Measurements from ENCODE around the gene RERG.

RERG gene

GRCh38 chr12:15183821-15184220, 37.4 kb downstream of the RERG start:
- no peak for DNase-seq

GRCh38 chr12:15181017-15181683, 40.1 kb downstream of the RERG start:
- no peak for DNase-seq

DNA sequence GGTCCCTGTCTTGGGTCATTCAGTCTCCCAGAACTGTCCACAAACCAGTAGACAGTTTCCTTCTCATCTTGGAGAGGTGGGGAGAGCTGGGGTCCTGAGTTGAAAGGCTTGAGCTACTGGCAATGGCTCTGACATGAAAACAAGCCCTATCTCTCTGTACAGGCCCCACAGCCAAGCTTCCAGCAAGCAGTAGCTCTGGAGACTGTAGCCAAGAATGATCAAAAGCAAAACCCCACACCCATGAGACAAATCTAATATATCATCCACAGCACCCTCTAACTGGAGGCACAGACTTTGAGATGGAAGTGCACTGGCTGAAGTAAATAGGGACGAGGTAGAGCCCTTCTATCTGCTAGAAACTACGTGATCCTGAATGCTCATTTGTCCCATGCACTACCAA, 40.9 kb downstream of the RERG start:
- no peak for DNase-seq

- DNase-seq, result no peak
These were observed 41.5 kb downstream of the RERG start for GRCh38 chr12:15179672-15180071.

GRCh38 chr12:15173142-15173541, 48.1 kb downstream of the RERG start:
- no peak for DNase-seq

DNA sequence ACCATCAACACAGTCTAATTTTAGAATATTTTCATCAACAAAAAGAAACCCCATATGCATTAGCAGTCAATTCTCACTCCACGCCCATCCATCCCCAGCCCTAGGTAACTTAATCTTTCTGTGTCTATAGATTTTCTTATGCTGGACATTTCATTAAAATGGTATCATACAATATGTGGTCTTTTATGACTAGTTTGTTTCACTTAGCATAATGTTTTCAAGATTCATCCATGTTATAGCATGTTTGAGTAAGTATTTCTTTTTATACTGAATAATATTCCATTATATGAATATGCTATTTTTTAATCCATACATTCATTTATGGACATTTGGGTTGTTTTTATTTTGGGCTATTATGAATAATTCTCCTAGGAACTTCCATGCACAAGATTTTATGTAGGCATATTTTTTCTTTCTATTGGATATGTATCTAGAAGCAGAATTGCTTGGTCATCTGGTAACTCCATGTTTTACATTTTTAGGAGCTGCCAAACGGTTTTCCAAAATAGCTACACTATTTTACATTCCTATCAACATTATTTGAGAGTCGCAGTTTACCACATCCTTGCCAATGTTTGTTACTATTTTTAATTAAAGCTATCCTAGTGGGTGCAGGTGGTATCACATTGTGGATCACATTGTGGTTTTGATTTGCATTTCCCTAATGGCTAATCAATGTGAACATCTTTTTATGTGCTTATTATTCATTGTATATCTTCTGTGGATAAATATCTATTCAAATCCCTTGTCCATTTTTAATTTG, 49.0 kb downstream of the RERG start:
- no peak for DNase-seq

DNA sequence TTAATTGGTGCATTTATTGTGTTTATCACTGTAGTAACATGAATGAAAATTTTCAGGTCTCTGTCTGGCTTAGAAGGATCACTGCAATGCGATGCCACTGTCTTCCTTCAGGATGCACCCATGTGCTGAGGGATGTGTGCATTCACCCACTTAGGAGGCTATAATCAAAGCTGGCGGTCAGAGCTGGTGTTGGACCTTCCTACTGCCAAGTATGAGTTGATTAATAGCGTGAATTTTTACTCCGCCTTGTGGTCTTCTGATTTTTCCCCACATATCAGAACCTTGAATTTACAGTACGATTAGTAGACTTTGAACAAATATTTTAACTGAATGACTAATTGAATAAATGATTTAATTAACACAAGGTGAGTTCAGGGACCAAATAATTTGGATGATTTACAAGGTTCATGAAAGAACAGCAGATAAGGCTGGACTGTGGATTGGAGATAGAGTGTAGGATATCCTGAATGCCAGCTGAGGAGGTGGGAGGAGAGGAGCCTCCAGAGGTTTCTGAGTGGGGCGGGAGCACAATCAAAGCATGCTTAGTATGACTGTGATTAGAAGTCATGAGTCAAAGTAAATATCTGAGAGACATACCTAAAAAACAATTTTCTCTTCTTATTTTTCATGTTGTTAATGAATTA, 50.1 kb downstream of the RERG start:
- DNase-seq, result no peak

DNA sequence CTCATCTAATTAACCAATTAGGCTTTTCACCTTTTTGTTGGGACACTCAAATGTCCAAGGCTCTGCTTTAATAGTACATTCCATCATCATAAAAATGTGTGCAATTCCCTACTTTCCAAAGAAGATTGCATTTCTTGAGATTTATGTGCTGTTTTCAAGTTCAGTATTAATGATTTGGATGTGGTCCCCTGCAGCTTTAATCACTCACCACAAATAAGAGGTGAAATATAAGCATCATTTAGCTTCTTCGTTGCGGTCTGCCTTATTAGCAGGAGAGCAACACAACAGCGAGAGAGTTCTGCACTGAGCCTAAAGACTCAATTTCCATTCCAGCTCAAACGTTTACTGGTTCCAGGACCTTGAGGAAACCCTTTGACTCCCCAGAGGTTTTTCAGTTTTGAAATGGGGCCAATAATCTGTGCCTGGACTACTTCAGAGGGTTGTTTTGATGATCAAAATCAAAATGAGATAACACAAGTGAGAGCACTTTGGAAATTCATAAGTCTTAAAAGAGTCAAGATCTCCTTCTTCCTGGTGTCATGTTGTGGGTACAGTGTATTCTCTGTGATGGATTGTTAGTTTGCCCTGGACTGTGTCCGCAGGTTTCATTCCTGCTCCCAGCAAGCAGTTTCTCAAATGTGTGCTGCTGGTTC, 53.1 kb downstream of the RERG start:
- no peak for DNase-seq

DNA sequence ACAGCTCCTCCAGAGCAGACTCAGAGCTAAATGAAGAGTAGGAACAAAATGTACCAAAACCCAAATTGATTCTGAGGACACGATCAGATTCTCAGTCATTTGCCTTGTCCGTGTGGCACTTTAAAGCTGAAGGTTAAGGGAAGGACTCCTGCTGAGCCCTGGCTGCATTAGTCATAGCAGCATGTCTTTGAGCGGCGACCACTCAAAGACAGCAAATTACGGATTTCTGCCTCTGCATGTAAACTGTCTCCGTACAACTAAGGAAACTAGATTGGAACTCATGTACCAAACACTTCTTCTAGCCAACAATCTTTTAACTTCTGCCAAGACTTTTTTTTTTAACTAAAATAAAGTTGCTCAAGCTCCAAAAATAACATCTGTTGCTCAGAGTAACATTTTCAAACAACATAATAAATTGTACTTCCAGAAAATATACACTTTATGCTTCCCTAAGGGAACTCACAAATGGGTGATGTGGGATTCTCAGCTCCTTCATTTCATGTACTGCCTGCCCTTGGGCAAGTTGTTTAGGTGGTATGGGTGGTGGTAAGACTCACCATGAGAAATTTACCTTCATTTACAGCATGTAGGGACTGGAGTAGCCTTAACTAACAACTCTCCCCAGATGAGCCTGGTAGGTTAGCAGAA, 56.1 kb downstream of the RERG start:
- DNase-seq, result no peak

DNA sequence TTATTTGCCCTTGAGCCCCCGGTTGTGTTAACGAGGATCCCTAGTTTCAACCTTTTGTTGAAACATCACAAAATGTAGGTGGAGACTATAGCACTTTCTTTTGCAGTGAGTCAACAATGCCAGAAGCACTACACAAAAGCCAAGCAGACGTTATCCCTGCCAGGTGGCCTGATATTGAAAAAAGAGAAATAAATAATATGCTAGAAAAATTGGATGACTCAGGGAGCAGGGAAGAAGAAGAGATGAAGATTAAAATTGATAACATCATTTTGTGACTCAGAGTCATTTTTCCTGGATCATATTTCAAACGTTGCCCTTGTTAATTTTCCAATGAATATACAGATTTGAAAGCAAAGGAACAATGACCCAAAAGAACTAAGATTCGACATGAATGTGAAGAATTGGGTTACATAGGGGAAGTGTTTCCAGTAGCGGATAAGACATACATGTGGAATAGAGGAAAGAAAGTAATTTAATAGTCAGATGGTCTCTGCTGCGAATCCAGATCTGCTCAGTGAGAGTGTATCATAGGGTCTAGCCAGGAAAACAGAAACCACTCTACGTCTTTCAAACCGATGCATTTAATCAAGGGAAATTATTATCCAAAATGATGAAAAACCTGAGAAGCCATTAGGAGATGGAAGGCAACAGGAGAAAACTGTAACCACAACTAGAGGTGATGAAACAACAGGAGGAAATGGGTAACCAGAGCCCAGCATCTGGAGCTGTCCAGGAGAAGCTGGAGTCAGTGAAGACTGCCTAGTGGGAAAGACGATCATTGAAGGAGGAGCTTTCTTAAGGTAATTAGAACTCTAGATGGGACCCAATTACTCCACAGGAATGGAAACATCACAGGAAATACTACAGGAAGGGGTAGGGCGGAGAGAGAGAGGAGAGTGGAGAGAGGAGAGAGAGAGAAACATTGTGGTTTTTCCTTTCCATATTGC, 57.9 kb downstream of the RERG start:
- DNase-seq, result no peak

DNA sequence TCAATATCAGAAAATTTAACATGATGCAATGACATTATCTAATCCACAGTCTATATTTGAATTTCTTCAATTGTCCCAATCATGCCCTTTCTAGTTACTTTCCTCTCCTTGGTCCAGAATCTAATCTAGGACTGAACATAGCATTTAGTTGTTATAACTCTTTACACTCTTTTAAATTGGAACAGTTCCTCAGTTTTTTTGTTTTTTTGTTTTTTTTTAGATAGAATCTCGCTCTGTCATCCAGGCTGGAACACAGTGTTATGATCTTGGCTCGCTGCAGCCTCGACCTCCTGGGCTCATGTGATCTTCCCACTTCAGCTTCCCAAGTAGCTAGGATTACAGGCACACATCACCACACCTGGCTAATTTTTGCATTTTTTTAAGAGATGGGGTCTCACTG, 63.1 kb downstream of the RERG start:
- no peak for DNase-seq

- DNase-seq, result no peak
These were observed 63.9 kb downstream of the RERG start for GRCh38 chr12:15157269-15157671.

DNA sequence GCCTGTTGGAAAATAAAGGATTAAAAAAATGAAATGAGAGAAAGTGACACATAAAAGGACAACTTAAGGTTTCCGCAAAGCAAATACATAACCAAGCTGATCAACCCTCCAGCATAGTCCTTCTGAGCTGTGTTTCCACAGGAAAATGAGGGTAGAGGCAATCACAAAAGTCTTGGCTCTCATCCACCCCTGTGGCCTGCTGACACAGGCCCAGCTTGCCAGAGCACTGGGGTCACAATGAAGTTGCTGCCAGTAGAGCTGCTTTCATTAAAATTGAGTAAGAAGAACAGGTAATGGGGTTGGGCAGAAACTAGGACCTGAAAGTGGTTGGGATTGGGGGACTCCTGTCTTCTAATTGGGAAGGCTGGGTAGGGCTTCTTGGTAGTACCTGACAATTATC, 65.9 kb downstream of the RERG start:
- DNase-seq, result no peak

GRCh38 chr12:15154103-15154502, 67.1 kb downstream of the RERG start:
- no peak for DNase-seq

- peak in 2 of 3 donors; percentile 9 to 35 for DNase-seq
These were observed 68.3 kb downstream of the RERG start for GRCh38 chr12:15152868-15153267.

- DNase-seq, result peak in 1 of 3 donors; percentile 1
These were observed 68.8 kb downstream of the RERG start for GRCh38 chr12:15152456-15152855.

GRCh38 chr12:15151161-15152091, 69.8 kb downstream of the RERG start:
- DNase-seq, result peak; percentile 24 to 27 (median 26)

GRCh38 chr12:15146585-15146984, 74.6 kb downstream of the RERG start:
- DNase-seq, result no peak

- DNase-seq, result no peak
These were observed 77.8 kb downstream of the RERG start for GRCh38 chr12:15143467-15143866.

DNA sequence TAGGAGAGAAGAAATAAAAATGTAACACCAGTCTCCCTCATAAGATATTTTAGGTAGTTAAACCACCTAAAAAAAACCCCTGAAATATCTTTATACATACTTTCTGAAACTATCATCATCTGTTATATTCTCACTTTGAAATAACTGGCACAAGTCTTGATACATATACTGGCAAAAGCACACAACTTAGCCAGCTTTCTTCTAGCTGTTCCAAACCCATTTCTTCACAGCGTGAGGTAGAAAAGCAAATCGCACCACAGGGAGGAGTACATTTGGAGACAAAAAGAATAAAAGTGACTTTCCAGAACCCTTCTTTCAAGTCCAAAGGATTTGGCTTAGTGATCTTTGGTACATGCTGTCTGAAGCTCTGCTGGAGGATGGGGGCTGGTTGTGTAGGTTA, 78.5 kb downstream of the RERG start:
- DNase-seq, result no peak

DNA sequence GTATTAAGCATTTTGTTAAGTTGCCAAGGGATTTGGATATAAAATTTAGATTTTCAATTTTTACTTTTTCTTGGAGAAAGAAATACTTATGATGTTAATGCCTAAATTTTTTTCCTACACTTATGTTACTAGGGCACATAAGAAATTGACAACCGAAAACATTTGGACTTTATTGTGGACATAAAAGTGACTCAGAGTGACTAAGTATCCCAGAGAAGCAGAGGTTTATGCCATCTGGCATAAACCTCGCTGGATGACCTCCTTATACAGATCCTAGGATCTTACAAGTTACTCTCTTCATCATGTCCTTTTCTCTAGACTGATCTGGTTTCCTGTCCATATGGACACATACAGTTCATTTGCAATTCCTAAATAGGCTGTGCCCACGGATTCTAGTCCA, 89.8 kb downstream of the RERG start:
- no peak for DNase-seq

Measured in suppressor macrophage treated with lipopolysaccharide for 1 hour (primary cell).